Fibroblast of skin of right quadriceps (primary cell): Measurements from ENCODE around the gene EPS8L1.
A peak's percentile ranks its signal among the peaks of the same experiment; 100 is the strongest.
"Not testable (repeated sequence)": the region's sequence is repeated elsewhere in the genome, so short reads cannot be mapped to it uniquely, and the experiment has no call there.

ENCODE experiments used
- DNase-seq: peaks from one replicate; pipeline ENCODE4 v3.0.0-alpha.2; 2013

Gene EPS8L1

DNA sequence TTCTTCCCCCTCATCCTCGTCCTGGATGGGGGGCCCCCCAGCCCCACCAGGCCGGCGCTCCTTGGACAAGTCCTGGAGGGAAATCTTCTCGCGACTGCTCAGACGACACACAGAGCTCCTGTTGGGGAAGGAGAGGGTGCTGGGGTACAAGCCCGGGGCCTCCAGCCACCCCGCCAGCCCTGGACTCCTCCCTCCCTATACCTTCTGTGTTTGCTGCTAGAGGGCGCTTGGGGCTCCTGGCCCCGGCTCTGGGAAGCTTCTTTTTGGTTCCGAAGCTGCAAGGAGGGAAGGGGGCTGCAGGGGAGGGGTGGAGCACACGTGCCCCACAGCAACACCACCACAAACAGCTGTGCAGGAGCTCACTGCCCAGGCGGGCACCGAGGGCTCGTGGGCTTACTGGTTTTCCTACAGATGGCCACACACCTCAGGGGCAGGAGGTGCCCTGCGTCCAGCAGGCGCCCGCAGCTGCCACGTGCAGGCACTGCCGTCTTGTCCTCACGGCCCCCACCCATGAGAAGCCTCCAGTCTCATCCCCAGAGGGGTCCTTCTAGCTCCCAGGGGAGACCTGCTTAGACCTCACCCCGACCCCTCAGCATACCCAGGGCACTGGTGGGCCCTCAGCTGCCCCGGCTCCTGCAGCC lies 20.5 kb downstream of the EPS8L1 start:
- no peak for DNase-seq

DNA sequence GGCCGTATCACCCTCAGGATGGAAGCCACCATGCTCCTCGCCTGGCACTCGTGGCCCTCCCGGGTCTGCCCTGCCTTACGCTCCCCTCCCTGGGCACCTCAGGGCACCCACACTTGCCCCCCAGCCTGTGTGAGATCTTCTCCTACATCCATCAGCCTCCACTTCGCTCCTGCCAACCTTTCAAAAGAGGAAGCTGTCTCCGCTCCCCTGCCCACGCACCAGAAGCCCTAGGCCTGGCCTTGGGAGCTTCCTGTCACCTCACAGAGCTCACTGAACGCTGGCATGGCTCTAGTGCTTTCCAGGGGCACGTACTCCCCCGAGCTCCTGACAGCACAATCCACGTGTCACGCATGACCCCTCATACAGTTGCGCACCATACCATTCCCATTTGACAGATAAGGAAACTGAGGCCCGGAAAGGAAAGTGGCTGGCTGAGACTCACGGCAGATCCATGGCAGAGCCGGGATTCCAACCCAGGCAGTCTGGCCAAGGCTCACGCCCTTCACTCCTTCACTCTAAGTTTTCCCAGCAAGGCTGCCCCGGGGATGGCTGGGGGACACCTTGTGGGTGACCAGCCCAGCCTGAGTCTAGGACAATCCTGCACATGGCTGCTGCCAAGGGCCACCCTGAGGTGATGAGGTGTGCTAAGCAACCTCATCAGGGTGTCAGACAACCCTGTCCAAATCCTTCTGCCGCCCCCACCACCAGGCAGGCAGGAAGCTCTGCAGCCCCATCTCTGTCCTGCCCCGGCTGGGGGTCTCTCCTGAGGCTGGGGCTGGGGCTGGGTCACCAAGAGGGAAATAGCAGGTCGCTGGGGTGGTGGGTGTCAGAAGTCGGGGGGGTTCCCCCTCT lies 22.4 kb downstream of the EPS8L1 start:
- no peak for DNase-seq

DNA sequence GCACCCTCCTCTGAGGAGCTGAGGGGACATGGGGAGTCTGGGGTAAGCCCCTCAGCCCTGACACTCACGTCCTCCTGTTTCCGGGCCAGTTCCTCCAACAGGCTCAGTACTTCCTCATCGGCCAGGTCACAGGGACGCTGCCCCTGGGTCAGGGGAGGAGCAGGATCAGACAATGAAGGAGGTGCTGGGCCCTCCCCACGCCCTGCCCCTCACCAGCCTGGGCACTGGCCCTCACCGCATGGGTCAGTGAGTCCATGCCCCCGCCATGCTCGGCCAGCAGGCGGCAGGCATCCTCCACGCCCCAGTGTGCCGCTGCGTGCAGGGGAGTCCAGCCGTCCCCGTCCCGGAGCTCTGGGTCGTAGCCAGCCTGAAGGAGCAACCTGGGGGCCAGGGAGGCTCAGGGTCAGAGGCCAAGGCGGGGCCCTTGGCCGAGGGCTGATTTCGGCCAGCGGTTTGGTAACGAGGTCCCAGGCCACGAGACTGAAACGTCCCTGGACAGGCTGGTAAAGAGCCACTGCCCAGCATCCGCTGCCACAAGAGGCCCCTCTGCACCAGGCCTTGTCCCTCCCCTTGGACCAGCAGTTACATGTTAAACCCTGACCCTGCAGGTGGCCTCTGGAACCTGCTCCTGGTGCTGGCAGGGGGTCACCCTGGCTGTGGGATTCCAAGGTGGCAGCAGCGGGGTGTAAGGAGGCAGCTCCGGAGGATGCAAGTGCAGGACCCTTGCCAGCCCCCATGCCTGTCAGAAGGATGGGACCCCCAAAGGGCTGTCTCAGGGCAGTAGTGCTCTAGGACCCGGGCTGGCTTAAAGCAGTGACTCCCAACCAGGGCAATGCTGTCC lies 23.3 kb downstream of the EPS8L1 start:
- no peak for DNase-seq

DNA sequence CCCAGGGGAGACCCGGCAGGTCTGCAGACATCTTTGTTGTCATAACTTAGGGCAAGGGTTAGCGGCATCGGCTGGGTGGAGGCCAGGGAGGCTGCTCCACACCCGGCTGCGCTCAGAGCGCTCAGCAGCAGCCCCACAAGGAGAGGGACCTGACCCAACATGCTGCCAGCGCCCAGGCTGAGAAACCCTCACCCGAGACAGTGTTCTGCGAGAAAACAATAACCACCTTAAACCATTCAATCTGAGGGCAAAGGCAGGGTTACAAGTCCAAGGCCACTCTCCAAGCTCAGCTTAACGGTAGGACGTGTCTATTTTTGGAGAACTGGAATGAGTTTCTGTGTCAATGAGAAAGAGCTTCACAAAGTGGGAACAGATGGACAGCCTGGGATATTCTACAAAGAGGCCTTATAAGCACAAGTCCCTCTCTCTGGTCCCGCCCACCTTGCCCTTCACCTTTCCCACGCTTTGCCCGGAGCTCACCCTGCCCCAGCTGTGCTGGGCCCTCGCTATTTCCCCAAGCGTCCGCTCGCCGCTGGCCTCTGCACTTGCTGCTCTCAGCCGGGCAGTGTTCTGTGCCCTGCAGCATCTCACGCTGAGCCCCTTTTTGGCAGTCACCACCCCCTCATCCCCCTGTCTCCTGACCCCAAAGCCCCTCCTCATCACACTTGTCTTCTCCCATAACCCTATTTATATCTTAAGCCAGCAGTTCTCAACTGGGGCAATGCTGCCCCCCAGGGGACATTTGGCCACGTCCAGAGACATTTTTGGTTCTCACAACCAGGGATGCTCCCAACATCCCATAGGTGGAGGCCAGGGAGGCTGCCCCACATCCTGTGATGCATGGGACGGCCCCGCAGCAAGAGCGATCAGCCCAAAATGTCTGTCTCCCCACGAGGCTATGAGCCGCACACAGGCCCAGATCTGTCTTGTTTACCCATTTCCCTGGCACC lies 24.2 kb downstream of the EPS8L1 start:
- DNase-seq, result no peak

DNA sequence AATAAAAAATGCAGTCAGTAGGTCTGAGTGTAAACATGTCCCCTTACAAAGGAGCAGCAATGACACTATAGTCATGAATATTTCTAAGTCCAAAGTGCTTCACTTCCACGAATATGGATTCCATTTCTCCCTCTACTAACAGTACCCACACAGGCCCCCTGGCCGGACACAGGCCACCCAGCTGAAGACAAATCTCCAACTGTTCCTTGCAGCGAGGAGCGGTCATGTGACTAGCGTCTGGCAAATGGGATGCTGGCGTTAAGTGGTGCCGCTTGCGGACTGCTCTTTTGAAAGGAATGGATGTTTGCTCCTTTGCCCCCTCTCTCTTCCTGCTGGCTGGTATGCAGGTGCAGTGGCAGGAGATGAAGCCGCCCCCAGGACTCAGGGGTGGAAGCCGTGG lies 25.6 kb downstream of the EPS8L1 start:
- DNase-seq, result no peak

DNA sequence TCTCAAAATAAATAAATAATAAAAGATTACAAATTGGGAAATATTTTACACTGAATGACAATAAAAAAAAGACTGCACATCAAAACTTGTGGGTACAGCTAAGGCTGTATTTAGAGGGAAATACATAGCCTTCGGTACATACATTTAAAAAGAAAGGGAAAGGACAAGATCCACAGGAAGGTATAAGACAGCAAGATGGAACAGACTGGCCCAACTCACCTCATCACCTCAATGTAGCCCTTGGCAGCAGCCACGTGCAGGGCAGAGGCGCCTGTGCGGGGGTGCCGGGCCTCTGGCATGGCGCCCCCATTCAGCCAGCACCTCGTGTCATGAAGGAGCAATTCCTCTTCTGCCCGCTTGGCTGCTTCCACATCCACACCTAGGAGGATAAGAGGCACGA lies 27.5 kb downstream of the EPS8L1 start:
- DNase-seq, result no peak

DNA sequence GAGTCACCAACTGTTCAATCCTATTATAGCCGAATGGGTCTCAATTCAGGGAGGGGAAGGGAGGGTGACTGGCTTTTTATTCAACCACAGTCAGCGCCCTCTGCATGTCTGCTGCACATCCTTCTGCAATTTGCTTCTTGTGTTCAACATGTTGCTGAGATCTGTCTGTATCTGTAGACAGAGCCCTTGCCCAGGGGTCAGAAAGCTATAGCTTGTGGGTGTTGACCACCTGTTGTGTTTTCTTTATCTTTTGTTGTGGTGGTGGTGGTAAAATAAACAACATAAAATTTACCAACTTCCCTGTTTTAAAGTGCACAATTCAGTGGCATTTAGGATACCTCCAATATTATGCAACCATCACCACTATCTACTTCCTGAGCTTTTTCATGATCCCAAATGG lies 29.6 kb downstream of the EPS8L1 start:
- no peak for DNase-seq

DNA sequence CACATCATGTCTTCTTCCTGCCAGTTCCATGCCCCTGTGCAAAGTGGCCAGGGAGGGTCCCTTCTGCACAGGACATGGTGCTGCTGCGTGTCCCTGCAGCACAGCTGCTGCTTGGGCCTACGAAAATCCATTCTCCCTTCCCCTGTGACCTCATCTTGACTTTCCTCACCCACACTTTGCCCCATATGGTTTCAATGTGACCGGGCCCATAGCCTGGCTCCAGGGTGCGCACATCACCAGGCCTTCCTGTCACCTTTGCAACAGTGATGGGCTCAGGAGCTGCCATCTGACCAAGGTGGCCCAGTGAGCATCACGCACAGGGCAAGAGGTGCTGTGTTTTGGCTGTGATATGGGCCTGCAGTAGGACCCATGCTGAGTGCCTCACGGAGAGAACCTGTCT lies 30.9 kb downstream of the EPS8L1 start:
- no peak for DNase-seq

DNA sequence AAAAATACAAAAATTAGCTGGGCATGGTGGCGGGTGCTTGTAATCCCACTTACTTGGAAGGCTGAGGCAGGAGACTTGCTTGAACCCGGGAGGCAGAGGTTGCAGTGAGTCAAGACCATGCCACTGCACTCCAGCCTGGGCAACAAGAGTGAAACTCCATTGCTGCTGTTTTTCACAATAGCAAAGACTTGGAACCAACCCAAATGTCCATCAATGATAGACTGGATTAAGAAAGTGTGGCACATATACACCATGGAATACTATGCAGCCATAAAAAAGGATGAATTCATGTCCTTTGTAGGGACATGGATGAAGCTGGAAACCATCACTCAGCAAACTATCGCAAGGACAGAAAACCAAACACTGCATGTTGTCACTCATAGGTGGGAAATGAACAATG lies 31.6 kb downstream of the EPS8L1 start:
- DNase-seq, result not testable (repeated sequence)

DNA sequence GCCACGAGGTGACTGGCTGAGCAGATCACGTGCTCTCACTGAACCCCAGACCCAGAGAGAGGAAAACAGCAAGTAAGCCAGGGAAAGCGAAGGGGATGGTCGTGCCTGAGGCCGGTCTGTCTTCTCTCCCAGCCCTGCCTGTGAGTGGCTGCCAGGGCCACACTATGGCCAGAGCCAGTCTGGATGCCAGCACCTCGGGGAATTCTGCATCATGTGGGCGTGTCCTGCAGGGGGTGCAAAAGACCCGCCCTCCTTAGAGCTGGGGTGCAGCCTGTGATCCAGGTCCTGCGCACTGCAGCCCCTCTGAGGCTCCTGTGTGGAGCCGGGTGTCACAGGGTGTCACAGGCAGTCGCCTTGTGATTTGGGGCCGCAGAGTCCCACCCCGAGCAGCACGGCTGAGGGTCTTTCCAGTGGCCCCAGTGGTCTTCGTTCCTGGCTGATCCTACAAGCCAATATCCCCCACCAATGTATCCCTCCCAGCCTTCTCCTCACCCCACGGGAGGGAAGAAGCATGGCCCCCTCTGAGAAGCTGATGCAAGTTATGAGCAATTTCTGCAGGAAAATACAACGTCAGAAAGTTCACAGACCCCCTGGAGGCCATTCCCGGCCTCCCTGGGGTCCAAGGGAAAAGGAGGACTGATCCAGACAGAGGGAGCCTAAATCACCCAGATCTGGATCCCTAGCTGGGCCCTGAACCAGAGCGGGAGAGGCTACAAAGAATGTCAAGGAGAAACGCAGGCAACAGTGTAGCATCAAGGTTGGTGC lies 34.0 kb downstream of the EPS8L1 start:
- DNase-seq, result no peak

DNA sequence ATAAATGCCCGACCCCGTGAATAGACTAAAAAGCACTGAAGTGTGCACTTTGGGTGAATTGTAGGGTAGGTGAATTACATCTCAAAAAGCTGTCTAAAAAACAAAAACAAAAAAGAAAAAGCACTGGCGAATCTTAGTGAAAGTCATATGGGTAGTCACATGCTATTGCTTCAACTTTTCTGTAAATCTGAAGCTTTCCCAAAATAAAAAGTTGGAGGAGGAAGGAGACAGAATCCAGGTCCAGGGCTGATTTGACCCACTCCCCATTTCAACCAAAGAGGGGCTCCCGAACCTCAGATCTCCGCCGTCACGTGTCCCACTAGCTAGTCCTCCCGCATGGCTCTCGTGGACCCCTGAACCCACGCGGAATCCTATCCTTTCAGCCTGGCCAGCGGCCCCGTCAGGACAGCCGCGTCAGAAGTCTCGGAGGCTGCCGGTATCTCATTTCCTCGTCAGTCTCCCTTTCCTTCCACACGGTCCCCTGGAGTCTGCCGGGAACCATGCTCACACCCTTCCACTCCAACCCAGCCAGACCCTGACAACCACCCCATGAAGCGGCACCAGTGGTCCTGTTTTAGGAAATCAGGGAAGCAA lies 35.7 kb downstream of the EPS8L1 start:
- no peak for DNase-seq

DNA sequence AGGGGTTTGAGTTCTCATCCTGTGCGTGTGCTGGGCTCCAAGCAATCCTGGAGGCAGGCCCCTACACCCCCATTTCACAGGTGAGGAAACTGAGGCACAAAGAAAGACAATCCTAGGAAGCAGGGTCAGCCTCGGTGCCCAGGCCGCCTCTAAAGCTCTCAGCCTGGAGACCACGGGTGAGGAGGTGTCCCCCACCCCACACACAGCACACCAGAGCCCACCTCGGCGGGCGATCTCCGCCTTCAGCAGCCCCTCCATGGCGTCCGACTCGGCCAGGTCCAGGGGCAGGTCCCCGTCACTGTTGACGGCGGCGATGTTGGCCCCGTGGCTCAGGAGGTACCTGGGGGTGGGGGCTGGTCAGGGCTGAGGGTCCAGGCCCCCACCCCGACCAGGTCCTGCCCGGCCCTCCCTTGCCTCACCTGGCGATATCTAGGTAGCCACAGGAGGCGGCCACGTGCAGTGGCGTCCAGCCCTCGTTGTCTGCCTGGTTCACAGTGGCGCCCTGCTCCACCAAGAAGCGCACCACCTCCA lies 36.6 kb downstream of the EPS8L1 start:
- no peak for DNase-seq

DNA sequence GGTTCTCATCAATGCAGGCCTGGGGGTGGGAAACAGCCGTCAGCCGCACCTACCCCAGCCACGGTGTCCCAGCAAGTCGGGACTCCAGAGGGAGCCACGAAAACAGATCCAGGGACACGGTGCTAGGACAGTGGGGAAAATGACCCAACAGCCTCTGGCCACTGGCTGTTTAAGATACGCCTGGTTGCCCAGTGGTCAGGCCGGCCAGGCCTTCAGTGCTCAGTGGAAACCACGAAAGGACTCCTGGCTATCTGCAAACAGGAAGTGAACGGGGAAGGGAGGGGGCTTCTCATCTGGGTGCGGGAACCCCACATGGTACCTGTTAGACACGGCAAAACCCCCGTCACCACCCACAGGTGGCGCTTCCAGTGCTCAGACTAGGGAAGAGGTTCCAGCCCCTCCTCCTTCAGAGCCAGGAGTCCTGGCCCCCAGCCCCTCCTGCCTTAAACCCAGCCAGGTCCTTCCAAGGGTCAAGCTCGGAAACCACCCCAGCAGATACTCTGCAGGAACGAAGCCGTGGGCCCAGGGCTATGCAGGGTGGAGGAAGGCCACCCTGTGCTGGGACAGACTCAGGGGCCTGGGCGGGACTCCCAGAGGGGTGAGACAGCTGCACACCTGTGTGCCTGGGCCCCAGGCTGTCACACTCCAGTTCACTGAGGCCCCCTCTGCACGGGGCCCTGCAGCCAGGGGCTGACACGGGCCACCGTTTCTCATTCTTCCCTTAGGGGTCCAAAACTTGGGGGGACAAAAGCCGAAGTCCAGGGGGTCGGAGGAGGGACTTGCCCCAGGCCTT lies 37.3 kb downstream of the EPS8L1 start:
- DNase-seq, result no peak

DNA sequence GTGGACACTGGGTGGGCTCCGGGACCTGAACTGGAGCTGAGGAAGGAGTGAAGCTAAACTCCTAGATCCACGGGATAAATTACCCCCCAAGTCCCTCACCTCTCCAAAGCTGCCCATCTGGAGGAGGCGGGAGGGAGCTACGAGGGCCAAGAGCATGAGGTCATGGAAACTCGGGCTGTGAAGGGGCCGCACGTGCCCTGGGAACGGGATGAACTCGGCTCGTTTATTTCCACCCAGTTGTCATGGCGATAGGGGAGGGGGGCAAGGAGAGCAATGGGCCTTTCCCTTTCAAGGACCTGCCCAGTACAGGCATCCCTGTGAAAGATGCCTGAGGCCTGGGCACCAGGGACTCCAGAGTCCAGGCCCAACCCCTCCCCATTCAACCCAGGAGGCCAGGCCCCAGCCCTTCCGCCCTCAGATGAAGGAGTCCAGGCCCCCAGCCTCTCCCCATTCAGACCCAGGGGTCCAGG lies 37.9 kb downstream of the EPS8L1 start:
- peak; percentile 80 for DNase-seq

DNA sequence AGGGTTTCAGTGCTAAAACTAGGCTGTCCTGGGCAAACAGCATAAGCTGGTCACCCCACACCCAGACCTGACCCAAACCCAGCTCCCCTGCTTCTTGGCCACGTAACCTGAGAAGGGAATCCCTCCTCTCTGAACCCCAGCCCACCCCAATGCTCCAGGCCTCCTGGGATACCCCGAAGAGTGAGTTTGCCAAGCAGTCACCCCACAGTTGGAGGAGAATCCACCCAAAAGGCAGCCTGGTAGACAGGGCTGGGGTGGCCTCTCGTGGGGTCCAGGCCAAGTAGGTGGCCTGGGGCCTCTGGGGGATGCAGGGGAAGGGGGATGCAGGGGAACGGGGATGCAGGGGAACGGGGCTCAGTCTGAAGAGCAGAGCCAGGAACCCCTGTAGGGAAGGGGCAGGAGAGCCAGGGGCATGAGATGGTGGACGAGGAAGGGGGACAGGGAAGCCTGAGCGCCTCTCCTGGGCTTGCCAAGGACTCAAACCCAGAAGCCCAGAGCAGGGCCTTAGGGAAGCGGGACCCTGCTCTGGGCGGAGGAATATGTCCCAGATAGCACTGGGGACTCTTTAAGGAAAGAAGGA lies 39.0 kb downstream of the EPS8L1 start:
- no peak for DNase-seq

DNA sequence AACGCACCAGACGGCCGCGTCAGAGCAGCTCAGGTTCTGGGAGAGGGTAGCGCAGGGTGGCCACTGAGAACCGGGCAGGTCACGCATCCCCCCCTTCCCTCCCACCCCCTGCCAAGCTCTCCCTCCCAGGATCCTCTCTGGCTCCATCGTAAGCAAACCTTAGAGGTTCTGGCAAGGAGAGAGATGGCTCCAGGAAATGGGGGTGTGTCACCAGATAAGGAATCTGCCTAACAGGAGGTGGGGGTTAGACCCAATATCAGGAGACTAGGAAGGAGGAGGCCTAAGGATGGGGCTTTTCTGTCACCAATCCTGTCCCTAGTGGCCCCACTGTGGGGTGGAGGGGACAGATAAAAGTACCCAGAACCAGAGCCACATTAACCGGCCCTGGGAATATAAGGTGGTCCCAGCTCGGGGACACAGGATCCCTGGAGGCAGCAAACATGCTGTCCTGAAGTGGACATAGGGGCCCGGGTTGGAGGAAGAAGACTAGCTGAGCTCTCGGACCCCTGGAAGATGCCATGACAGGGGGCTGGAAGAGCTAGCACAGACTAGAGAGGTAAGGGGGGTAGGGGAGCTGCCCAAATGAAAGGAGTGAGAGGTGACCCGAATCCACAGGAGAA lies 39.9 kb downstream of the EPS8L1 start:
- peak; percentile 21 for DNase-seq

DNA sequence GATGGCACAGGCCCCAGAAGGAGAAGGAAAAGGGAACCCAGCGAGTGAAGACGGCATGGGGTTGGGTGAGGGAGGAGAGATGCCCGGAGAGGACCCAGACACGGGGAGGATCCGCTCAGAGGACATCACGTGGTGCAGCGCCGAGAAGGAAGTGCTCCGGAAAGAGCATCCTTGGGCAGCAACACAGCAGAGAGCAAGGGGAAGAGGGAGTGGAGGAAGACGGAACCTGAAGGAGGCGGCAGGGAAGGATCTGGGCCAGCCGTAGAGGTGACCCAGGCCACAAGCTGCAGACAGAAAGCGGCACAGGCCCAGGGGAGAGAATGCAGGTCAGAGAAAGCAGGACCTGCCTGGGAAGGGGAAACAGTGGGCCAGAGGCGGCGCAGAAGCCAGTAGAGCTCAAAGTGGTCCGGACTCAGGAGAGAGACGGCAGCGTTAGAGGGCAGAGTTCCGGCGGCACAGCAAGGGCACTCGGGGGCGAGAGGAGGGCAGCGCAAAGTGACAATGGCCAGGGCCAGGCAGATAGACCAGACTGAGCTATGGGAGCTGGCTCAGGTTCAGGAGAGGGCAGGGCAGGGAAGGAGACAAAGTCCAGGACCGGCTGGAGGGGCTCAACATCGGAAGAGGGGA lies 40.7 kb downstream of the EPS8L1 start:
- DNase-seq, result peak; percentile 50

DNA sequence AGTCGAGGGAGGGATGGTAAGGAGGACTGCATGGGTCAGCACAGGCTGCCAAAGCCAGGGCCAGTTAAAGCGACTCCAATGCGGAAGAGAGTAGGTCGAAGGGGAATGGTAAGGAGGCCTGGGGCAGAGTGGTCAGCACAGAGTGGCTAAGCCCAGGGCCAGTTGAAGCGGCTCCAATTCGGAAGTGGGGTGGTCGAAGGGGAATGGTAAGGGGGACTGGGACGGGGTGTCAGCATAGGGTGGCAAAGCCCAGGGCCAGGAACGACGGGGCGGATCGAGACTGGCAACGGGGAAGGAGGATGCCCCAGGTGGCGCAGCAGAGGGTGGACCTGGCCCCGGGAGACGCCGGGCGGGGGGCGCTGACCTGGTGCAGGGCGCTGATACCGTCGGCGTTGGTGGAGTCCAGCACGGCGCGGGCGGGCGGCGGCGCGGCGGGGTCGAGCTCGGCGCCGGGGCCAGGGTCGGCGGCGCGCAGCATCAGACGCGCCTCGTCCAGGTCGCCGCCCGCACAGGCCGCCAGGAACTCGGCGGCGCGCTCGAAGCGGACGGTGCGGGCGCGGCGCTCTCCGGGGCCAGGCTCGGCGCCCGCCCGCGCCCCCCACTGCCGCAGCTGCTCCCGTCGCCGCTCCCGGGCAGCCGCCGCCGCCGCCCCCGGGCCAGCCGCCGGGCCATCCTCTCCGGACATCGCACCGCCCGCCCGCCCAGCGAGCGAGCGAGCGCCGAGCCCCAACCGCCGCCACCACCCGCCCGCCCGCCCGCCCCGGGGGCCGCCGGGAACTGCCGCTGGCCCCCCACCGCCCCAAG lies 41.4 kb downstream of the EPS8L1 start, which contains the start of gene PPP1R12C:
TSS of gene PPP1R12C (minus strand) at position 779 of the 804 bp plus-strand sequence. CDS start at position 685, 94 bp downstream.
- DNase-seq, result no peak
